Measurements from ENCODE around the gene TRIM38.

DNA sequence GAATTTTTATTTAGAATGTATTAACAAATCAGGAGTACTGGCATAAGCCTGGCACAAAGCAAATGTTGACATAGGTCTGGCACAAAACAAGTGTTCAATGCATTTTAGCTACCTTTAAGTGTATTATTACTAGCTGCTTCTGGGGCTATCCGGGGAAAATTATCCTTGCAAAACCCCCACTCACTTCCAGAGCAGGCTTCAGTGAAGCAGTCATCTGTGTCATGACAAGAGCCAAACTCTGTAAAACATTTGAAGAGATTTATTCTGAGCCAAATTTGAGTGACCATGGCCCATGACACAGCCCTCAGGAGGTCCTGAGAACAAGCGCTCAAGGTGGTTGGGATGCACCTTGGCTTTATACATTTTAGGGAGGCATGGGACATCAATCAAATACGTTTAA, 6.4 kb upstream of the TRIM38 start:
- no peak for TF ChIP-seq EZH2 (IDR thresholded peaks at IDR 0.05; ENCODE audit: borderline replicate concordance, low read depth, low read length, severe bottlenecking)
- TF ChIP-seq CTCF (IDR thresholded peaks at IDR 0.05; ENCODE audit: borderline replicate concordance, extremely low read depth, low read length, poor library complexity, severe bottlenecking): no peak

Data from DND-41 (cell line).